GM21619 (cell line): Measurements from ENCODE around the gene ALPI.
"Not testable (repeated sequence)": the region's sequence is repeated elsewhere in the genome, so short reads cannot be mapped to it uniquely, and the experiment has no call there.

Source experiments
- ATAC-seq: cut with Tn5 transposase; IDR thresholded peaks from one replicate; pipeline ENCODE4 v1.9.1; 2021; ENCODE audit not compliant: unreplicated experiment

Gene ALPI

DNA sequence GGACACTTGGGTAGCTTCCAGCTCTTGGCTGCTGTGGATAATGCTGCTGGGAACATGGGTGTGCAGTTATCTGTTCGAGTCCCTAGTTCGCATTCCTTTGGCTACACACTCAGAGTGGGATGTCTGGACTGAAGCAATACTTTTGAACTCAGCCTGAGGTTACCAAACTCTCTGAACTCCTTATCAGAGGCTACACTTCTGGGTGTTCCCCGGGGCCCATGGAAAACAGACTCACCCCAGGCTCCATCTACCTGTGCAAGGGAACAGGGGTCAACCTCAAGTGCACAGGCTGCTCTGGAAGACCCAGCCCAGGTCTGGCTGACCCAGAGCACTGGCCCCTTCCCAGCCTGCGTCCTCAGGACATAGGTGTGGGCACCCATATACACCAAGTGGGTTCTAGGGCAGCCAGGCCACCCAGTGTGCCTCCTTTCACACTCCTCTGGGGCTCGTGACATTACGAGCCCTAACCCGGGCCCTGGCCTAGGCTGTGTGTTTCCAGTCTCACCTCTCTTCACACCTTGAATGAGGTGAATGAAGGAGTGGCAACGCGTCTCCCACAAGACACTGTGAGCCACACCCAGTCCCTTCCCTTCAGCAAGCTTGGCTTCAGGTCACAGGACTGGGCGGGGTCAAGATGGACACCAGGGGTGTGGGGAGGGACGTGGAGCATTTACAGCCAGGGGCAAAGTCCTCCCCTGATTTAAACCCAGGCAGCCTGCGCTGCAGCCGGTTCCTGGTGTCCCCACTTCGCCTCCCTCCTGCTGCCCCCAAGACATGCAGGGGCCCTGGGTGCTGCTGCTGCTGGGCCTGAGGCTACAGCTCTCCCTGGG, at the start of gene ALPI:
Gene ALPI, plus strand, starts transcription at position 728 of the 830 bp plus-strand sequence. Its CDS starts 47 bp downstream, at position 775.
- no peak for ATAC-seq

DNA sequence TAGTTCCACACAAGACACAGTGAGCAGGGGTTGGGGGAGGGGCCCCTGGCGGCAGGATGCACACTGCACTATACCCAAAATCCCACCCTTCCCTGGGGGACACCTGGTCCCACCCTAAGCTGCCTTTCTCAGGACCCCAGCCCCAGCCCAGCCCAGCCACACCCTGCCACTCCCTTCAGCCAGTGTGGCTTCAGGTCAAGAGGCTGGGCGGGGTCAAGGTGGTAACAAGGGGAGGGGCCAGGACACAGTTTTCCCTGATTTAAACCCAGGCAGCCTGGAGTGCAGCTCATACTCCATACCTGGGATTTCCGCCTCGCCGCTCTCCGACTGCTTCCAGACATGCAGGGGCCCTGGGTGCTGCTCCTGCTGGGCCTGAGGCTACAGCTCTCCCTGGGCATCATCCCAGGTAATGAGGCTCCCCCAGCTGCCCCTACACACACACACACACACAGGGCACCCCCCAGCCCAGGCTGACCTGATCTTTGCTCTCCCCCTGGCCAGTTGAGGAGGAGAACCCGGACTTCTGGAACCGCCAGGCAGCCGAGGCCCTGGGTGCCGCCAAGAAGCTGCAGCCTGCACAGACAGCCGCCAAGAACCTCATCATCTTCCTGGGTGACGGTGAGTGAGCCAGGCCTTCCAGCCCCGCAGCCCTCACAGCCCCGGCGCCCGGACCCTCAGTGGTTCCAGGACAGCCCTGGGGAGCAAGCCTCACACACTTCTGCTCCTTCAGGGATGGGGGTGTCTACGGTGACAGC, 49.2 kb upstream of the ALPI start, which contains the start of gene ALPG:
Gene ALPG, plus strand, starts transcription at position 289 of the 755 bp plus-strand sequence. Its CDS starts 51 bp downstream, at position 340.
- ATAC-seq: no peak

DNA sequence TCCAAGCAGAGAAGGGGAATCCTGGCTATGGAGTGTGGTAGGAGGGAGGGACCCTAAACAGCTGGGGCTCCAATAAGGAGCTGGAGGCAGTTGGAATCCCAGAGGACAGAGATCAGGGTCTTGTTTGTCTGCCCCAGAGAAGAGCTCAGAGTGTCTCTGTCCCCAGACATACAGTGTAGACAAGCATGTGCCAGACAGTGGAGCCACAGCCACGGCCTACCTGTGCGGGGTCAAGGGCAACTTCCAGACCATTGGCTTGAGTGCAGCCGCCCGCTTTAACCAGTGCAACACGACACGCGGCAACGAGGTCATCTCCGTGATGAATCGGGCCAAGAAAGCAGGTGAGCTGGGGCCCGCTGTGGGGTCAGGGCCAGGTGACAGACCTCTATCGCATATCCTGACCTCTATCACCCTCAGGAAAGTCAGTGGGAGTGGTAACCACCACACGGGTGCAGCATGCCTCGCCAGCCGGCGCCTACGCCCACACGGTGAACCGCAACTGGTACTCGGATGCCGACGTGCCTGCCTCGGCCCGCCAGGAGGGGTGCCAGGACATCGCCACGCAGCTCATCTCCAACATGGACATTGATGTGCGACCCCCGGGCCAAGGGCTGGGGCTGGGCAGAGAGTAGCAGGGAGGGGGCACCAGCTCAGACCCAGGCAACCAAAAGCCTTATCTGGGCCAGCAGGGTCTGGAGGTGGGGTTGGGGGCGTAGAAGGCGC, 48.4 kb upstream of the ALPI start:
- ATAC-seq: not testable (repeated sequence)

DNA sequence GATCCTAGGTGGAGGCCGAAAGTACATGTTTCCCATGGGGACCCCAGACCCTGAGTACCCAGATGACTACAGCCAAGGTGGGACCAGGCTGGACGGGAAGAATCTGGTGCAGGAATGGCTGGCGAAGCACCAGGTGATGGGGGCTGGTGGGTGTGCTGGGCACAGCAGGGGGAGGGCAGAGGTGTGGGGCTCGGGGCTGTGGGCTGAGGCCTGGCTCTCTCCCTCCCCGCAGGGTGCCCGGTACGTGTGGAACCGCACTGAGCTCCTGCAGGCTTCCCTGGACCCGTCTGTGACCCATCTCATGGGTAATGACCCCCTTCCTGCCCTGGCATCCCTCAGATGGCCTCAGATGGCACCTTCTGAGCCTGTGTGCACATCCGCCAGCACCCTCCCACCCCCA, 47.7 kb upstream of the ALPI start:
- not testable (repeated sequence) for ATAC-seq

DNA sequence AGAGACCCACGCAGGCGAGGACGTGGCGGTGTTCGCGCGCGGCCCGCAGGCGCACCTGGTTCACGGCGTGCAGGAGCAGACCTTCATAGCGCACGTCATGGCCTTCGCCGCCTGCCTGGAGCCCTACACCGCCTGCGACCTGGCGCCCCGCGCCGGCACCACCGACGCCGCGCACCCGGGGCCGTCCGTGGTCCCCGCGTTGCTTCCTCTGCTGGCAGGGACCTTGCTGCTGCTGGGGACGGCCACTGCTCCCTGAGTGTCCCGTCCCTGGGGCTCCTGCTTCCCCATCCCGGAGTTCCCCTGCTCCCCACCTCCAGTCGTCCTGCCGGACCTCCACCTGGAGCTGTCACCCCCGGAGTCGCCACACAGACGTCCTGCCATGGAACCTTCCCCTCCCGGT, 46.3 kb upstream of the ALPI start:
- not testable (repeated sequence) for ATAC-seq

DNA sequence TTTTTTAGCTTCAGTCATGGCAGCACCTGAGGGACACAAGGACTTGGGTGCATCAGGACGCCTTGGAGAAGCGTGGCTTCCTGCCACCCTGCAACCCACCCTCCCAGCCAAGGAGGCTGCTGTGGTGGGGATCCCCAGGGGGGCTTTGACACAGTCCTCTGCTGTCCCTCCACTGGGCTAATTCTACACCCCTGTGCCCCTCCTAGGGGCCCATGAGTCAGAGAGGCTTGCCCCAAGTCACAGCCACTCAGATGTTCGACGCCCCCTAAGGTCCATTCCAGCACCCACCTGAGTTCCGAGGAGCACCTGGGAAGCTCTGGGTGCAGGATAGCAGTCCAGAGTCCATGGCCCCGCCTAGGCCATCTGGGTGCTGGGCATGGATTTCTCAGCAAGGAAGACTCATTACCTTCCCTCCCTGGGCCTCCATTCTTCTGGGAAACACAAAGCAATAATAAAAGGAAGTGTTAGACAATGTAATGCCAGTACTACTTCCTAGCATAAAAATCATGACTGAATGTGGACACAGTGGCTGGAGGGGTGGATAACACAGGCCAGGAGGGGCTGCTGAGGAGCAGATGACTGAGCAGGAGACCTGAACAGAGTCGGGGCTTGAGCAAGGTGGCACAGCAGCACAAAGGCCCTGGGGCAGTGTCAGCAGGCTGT, 45.6 kb upstream of the ALPI start:
- no peak for ATAC-seq

DNA sequence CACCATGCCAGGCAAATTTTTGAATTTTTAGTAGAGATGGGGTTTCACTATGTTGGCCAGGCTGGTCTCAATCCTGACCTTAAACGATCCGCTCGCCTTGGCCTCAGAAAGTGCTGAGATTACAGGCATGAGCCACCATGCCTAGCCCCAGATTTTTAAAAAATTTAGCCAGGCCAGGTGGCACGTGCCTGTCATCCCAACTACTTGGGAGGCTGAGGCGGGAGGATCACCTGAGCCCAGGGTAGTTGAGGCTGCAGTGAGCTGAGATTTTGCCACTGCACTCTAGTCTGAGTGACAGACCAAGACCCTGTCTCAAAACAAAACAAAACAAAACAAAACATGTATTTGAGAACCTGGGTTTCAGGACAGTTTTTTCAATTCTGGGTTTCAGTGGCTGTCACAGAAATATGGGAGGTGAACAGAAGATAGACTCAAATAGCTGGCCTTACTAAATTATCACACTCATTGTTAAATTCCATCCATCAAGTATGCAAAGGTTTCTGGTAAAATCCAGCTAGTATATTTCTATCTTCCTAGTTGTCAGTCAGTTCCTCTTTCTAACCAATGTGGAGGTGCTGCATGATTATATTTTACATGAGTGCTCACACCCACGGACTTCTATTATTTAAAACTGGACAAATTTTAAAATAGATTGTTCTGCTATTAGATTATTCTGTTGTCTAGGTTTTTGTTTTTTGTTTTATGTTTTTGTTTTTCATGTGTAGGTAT, 43.9 kb upstream of the ALPI start:
- no peak for ATAC-seq

DNA sequence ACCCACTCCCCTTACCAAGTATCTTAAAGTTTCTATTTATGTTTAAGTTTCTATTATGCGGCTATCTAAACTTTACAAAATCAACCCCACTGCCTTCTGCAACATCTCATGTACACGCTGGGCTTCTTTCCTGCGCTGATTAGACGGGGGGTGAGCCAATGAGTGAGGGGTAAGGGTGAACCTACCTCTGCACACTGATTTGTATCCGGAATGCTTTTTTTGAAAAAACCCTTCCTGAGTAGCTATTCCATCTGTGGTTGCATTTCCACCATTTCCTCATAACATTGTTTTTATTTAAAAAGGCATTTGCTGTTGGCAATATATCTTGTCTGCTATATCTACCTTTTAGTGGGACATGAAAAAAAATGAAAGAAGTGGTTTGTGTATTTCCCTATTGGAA, 43.0 kb upstream of the ALPI start:
- no peak for ATAC-seq

DNA sequence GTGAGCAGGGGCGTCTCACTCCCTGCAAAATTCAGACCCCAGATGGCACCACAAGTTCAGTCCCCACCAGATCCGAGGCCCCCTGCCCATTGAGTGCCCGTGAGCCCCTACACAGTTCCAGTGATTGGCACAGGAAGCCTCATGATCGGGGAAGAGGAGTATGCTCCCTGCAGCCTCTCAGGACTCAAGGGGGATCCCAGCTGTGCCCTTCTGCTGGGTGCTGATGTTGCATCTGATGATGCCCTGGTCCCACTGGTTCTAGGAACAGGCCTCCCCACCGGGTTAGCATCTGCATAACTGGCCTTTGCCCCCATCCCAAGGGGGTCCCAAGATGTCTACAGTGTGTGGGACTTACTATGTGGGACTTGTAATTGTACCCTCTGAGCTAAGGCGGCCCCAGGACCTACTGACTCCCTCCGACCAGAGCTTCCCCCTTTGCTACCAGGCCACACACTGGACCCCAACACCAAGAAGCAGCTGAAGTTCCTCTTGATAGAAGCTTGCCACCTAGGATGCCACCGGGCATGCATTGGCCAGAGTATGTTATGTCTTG, 40.7 kb upstream of the ALPI start:
- ATAC-seq: no peak

DNA sequence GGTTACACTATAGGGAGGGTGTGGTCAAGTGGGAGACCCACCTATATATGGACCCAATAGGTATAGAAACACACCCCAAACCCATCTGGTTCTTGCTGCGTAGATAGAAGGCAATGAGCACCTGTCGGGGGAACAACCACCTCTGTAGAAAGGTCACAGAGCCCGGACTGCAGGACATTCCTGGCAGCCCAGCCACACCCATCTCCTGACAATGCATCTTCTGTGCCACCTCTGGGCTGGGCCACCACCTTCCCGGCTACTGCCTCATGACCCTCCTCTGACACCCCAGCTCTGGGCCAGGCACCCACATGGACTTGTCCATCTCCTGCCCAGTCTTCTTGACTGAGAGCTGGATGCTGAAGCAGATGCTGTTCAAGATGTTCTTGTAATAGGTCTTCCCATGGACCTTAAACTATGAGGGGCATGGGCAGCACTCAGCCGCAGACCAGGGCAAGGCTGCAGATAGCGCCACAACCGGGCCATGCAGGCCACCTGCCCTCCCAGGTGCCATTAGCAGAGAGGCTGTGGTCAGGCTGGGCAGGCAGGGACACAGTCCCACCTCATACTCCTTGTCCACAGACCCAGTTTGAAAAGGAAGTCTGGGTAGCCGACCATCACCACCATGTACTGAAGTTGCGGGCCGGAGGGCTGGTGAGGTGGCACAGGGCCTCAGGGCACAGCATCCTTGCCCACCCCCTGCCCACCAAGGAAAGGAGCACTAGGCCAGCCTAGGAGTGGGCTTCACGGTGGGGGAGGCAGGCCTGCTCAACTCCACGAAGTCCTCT, 40.0 kb upstream of the ALPI start:
- ATAC-seq: no peak

DNA sequence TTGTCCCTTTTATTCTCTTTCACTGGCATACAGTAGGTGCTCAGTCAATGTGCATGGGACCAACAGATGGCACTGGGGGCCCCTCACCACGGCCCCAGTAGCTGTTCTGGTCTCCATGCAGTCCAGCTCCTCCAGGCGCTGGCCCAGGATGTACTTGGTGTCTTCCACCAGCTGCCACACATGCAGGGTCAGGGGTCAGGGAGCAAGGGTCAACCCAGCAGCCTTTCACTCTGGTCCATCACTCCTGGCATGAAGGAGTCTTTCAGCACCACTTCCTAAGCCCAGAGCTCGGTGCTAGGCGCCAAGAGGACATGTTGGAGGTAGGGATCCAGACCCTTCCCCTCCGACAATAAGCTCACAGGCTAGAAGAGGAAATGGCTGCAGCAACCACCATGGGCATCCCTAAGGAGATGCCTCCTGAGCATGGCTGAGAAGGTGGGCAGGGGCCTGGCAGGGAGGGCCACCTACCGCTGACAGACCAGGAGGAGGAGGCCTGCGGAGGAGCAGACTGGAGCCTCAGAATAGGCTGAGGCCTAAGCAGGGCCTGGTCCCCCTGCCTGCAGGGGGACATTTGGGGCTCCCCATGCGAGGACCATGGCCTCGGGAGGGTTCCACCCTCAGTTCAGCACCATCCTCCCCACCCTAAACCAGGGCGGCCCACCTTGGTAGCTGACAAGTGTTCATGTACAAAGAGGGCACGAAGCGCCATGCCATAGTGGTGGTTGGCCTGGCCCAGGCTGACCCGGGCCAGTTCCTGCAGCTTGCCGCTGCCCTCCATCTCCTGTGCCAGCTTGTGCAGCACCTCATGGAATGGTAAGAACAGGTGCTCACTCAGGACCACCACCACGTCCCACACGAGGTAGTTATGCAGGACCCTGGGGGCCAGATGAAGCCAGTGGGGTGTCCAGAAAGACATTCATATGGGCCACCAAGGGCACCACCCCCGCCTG, 39.2 kb upstream of the ALPI start:
- no peak for ATAC-seq

DNA sequence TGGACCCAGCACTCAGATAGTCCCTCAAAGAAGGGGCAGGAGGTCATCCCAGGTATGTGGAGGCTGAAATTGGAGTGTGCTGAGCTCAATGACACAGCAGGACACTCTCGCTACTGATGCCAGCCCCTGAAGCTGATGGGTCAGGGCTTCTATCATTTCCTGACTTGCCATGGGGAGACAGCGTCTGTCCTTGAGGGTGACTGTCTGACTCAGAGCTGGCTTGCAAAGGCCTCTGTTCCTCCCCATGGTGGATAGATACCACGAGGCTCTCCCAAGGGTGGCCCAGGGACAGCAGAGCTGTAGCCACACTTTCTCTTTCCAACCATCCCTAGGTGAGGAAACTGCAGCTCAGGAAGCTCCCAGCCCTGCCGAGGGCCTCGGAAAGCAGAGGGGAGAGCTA, 38.5 kb upstream of the ALPI start:
- ATAC-seq: no peak

DNA sequence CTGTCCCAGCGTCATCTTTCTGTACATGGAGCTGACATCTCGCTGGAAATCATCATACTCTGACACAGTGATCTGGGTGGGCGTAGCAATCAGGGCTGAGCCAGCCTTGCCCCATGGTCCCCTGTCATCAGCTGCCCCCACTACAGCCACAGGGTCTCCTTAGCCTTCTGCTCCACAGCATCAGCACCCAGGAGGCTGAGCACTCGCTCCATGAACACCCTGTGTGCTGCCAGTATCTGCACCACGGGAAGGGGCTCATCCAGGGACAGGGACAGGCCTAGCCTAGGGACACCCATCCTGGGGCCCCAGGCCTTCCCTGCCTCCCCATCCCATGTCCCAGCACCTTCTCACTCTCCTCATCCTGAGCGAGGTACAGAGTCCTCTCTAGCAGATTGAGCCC, 37.9 kb upstream of the ALPI start:
- no peak for ATAC-seq

DNA sequence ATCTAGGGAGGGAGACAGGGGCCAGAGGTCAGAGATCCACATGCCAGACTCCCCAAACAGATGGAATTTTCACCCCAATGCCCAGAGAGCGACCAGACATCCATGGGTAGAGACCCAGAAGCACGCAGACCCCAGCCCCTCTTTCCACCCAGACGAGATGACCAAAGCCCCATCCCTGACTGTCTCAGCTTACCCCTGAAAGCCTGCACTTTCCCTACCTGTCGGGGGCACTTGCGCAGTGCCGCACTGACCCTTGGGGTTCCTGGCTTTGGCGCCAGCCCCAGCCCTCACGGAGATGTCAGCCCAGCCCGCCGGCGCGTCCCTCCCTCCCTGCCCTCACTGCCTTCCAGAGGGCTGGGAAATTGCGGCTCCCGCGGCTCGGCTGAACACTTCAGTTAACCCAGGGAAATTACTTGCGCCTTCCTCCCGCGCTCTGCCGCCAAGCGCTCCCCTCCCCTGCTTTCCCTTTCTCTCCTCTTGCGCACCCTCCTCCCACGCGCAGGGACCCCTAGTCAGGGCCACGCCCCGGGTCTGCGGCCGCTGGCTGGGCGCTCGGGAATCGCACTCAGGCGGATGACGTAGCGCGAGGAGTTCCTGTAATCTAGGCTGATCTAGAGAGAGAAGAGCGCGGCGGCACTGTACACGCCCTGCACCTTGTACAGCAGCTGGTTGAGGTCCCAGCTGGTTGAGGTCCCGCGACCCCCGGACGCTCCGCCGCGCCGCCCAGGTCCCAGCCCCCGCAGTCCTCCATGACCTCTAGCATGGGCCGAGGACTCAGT, 37.3 kb upstream of the ALPI start:
- no peak for ATAC-seq

DNA sequence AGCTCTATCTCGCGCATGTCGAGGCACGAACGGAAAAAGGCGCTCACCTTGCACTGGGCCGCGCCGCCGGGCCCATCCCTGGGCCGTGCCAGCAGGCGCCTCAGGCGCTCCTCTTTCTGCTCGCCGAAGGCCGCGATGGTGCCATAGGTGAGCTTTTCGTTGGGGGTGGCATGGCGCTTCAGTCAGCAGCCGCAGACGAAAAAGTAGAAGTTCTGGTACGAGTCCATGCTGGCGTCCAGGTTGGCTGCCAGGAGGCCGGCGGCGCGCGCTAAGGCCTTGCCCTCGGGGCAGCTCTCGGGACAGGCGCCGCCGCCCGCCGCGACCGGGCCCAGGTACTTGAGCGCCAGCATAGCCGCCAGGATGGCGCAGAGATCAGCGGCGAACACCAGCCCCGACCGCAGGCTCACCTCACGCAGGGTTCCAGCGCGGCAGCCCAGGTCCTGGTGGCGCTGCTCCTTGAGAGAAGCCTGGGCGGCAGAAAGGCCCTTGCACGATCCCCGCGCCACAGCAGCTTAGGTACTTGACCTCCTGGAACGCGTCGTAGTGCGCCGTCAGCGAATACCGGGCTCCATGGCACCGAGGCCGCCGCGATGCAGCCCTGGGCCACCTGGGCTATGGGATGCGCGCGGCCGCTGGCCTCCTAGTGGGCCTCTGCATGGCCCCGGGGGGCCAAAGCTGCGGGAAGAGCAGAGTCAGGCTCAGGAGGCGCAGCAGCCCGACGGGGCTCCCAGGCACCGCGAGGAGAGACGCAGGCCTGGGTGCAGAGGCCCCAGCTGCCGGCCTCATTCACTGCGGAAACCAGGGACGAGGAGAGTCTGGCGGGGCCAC, 36.5 kb upstream of the ALPI start:
- no peak for ATAC-seq

DNA sequence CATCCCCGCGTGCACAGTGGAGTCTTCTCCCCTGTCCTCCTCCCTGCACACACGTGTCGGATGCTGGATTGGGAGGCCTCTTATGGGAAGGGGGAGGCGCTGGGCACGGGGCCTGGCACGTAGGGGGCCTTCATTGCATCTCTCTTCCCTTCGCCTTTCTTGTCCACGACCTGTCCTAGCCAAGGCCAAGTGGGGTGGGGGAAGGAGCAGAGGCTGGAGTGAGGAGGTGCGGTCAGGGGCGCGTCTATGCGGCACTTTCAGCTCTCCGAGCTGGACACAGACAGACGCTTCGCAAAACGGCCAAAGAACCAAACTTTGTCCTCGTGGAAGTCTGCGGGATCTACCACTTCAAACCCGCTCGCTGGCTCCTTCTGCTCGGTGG, 35.9 kb upstream of the ALPI start:
- no peak for ATAC-seq
